ENCODE measurements around the gene FGFRL1.

FGFRL1 gene

GRCh38 chr4:1024882-1025545 is 13.6 kb downstream of the FGFRL1 start:
- DNase-seq: no peak

DNA sequence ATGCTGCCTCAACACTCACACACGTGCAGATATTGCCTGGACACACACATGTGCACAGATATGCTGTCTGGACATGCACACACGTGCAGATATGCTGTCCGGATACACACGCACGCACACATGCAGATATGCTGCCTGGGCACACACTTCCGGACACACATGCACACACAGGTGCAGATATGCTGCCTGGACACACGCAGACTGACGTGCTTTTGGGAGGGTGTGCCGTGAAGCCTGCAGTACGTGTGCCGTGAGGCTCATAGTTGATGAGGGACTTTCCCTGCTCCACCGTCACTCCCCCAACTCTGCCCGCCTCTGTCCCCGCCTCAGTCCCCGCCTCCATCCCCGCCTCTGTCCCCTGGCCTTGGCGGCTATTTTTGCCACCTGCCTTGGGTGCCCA is 14.7 kb downstream of the FGFRL1 start:
- DNase-seq: no peak

GRCh38 chr4:1027219-1027914 is 15.9 kb downstream of the FGFRL1 start:
- DNase-seq: no peak

- DNase-seq: no peak
These were observed 16.5 kb downstream of the FGFRL1 start for GRCh38 chr4:1027915-1028238.

- DNase-seq: no peak
These were observed 17.3 kb downstream of the FGFRL1 start for GRCh38 chr4:1028574-1029220.

DNA sequence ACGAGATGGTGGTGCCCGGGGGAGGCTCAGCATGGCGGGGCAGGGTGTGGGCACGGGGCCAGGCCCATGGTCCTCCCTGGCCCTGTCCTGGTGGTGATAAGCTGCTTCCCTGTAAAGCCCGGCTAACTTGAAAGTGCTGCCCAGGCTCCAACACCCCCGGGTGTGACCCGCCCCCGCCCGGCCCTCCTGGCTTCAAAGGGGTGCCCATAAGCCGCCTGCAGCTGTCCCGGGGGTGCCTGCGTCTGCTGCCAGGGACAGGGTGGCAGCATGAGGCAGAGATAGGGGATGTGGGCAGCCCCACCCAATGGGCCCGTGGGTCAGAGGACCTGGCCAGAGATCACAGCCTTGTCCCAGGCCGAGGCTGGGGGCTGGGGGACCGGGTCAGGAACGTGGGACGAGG is 18.1 kb downstream of the FGFRL1 start:
- DNase-seq: no peak

- peak in 1 of 2 experiments; percentile 17 for DNase-seq
These were observed 18.6 kb downstream of the FGFRL1 start for GRCh38 chr4:1030031-1030430.

- peak in 1 of 2 experiments; percentile 17 for DNase-seq
These were observed 19.1 kb downstream of the FGFRL1 start for GRCh38 chr4:1030559-1030958.

GRCh38 chr4:1031346-1031745 is 19.9 kb downstream of the FGFRL1 start:
- DNase-seq: no peak

DNA sequence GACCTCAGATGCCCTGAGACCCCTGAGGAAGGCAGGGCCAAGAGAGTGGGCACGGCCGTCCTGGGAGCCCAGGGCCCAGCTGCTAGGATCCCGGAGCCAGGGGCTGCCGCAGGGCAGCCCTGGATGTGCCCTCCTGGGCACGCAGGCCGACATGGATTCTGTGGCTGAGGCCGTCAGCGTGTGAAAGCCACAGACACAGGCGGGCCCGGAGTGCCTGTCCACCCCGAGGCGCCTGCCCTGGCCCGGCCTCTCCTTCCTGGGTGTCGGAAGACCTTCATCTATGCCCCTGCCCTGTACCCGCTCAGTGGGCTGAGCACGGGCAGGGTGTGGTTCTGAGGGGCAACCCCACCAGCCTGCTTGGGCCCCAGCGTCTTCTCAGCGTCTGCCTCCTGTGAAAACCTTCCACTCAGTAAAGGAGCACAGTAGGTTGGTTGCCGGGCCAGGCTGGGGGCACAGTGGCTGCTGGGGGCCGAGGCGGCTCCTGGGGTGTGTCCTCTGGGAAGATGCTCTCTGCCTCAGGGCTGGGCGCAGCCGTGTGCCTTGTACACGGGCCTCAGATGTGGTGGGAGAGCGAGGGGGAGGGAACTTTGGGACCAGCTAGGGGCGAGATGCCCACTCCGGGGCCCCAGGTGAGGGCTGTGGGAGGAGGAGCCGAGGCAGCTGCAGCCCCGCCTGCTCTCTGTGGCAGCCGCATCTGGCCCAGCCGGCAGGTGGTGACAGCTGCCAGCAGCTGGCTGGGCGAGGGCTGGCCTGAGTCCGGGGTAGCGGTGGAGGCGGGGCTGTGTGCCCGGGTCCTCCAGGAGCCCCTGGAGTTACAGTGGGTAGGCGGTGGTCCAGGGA is 20.8 kb downstream of the FGFRL1 start:
- DNase-seq: peak in 1 of 2 experiments; percentile 15

- no peak for DNase-seq
These were observed 21.4 kb downstream of the FGFRL1 start for GRCh38 chr4:1032861-1033260.

GRCh38 chr4:1033840-1034551 is 22.6 kb downstream of the FGFRL1 start:
- DNase-seq: peak in 1 of 2 experiments; percentile 38

GRCh38 chr4:1035510-1035909 is 24.1 kb downstream of the FGFRL1 start:
- DNase-seq: no peak

GRCh38 chr4:1036095-1036494 is 24.7 kb downstream of the FGFRL1 start:
- no peak for DNase-seq

DNA sequence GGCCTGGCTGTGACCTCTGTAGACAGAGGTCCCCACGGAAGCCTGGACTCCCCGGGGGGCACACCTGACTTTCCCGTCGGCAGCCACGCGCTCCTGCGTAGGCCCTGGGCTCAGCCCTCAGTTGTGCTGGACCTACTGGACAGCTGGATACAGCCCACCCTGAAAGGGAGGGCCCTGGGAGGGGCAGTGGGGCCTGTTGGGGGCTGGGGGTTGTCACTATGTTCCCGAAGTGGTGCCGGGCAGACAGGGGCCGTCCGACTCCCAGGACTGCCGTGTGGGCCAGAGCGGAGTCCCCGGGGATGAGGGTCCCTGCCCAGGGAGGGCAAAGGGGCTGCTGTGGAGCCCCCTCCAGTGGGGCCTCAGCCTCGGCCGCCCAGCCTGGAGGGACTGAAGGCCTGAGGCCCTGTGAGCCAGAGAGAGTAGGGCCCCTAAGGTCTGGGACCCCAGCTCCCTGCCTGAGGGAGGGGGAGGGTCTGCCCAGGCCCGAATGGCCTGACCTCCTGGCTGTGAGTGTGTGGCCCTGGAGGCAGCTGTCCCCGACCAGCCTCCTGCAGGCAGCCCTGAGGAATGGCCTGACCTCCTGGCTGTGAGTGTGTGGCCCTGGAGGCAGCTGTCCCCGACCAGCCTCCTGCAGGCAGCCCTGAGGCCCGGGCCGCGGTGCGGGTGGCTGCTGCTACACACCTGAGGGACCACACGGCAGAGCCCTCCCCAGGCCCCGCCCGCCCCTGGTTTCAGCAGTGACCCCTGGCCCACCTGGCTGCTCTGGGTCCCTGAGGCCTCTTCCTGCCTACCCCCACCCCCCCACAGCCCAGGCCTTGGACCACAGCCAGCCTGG is 25.8 kb downstream of the FGFRL1 start:
- DNase-seq: no peak

- no peak for DNase-seq
These were observed 27.6 kb downstream of the FGFRL1 start for GRCh38 chr4:1038948-1039492.

- DNase-seq: no peak
These were observed 28.3 kb downstream of the FGFRL1 start for GRCh38 chr4:1039493-1040343.

DNA sequence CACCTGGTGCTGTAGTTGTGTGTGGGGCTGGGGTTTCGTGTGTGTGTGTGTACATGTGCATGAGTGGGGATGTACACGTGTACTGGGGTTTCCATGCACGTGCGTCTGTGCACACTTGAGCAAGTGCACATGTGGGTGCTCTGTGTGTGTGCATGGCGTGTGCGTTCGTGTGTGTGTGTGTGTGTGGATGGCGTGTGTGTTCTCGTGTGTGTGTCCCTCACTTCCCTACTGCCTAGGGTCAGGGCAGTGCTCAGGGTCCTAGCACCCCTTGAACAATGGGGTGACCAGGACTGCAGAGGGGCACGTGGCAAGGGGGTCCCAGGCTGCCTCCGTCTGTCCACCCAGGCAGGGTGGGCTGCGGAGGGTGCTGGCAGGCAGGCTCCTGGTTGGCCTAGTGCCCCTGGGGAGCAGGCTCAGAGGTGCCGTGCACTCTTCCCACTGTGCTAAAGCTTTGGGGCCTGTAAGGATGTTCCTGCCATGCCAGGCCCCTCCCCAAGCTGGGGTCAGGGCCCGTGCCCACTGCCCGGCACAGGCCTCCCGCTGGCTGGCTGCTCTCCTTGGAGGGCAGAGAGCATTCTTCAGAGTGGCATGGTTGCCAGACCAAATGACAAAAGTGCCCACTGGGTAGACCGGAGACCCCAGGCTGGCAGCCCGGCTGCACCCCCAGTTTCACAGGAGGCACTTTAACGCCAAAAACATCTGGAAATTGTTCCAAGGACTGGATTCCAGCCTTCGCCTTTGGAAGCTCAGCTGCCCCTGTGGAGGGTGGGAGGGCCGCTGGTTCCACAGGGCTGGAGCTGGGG is 29.1 kb downstream of the FGFRL1 start:
- DNase-seq: no peak

DNA sequence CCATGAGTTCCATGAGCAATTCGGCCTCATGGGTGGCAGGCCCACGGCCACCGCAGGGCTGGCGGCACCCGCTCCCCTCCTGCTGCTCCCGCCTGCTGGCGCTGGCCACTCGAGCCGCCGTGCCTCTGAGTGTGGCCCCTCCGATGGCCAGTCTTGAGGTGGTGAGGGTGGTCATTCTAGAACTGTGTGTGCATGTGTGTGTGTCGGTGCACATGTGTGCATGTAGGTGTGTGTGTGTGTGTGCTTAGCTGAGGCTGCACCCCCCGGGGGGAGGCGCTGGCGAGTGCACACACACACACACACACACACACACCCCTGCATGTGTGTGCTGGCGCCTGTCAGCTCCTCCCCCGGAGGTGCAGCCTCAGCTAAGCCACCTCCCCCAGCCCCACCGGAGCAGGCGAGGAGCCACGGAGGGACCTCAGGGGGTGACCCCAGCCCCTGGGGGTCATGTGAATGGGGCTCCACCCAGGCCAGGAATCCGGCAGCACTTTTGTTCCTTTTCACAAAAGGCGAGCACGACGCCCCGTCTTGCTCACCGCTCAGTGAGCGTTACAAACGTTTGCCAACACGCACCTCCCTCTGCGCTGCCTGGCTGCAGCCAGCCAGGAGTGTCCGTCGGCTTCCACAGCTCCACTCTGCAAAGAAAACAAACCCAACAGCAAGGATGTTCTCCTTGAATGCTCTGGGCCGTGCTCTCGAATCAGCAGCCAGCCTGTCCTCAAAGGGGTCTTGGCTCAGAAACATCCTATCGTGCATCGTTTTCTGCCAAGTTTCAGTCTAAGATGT is 29.9 kb downstream of the FGFRL1 start:
- no peak for DNase-seq
